WTC11 (cell line): ENCODE results near the gene CHST5.

Experiments used
- CTCF ChIP-seq: fragments of 200-600 bp; IDR thresholded peaks from 2 replicates; pipeline ENCODE4 v1.8.0; 2022; ENCODE audit warnings: antibody characterized with exemption
- IRF1 ChIP-seq: sonication (generic); formaldehyde crosslinking; IDR thresholded peaks from 2 replicates; pipeline ENCODE4 v1.8.0; 2023; ENCODE audit warnings: missing genetic modification reagents
- NFYB ChIP-seq: sonication (generic); formaldehyde crosslinking; conservative IDR thresholded peaks from 2 replicates; pipeline ENCODE4 v1.8.0; 2022; ENCODE audit warnings: low read depth, missing genetic modification reagents
- ZNF423 ChIP-seq: fragments of 250-450 bp; sonication (Bioruptor Pico); IDR thresholded peaks from 2 replicates; pipeline ENCODE4 v2.1.2; 2022; ENCODE audit warnings: mild to moderate bottlenecking, moderate library complexity
- ZSCAN18 ChIP-seq: fragments of 250-450 bp; sonication (Bioruptor Pico); IDR thresholded peaks from 2 replicates; pipeline ENCODE4 v2.1.2; 2022; ENCODE audit warnings: mild to moderate bottlenecking, moderate library complexity
- TF ChIP-seq, protein P1 (sequence below): sonication (generic); formaldehyde crosslinking; IDR thresholded peaks from 2 replicates; pipeline ENCODE4 v1.8.1; 2022; ENCODE audit warnings: low read depth, missing genetic modification reagents, borderline replicate concordance

DNA sequence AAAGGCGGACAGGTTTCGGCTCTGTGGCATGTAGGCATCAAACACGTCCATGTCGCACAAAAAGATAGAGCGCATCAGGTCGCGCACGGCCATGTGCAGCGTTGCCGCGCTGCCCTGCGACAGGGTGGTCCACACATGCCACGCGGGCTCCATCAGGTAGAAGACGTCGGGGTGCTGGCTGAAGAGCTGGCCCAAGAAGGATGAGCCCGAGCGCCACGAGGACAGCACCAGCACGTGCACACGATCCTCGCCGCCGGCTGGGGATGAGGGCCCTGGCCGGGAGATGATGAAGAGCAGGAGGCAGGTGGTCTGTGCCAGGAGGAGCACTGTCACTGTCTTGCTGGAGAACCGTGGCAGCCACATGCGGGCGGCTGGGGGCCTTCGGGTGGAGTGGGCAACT, 5.9 kb downstream of the CHST5 start:
- TF ChIP-seq CTCF, result no peak
- TF ChIP-seq, protein P1, sequence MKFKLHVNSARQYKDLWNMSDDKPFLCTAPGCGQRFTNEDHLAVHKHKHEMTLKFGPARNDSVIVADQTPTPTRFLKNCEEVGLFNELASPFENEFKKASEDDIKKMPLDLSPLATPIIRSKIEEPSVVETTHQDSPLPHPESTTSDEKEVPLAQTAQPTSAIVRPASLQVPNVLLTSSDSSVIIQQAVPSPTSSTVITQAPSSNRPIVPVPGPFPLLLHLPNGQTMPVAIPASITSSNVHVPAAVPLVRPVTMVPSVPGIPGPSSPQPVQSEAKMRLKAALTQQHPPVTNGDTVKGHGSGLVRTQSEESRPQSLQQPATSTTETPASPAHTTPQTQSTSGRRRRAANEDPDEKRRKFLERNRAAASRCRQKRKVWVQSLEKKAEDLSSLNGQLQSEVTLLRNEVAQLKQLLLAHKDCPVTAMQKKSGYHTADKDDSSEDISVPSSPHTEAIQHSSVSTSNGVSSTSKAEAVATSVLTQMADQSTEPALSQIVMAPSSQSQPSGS (CRISPR knock-in tag), result no peak
- no peak for TF ChIP-seq IRF1 (CRISPR knock-in tag)
- no peak for TF ChIP-seq NFYB (CRISPR knock-in tag)
- no peak for TF ChIP-seq ZNF423 (CRISPR knock-in tag)
- no peak for TF ChIP-seq ZSCAN18
